HepG2 (cell line): ENCODE data around the gene MUCL3. TPM values are rescaled to one million over a fixed set of nuclear protein-coding genes. Genes with fewer than 3 reads are reported as not detected.

Experiments
- ASH2L ChIP-seq: fragments of 300-600, 200-600 bp; sonication (generic); IDR thresholded peaks from 2 replicates; pipeline ENCODE4 v1.7.0; 2017; ENCODE audit warnings: low read depth, mild to moderate bottlenecking, moderate library complexity, mixed read lengths, low read length; ENCODE audit not compliant: insufficient read length
- DR1 ChIP-seq: sonication (generic); formaldehyde crosslinking; IDR thresholded peaks from 2 replicates; pipeline ENCODE4 v1.8.0; 2021; ENCODE audit warnings: mild to moderate bottlenecking, missing genetic modification reagents, inconsistent platforms
- EP300 ChIP-seq, 3 experiments: sonication (generic) in 1 of 3; formaldehyde crosslinking in 1 of 3; IDR thresholded peaks; 2 replicates each; pipeline versions ENCODE4 v1.5.1 to v1.6.1; 2011 to 2020; ENCODE audit warnings: low read depth in 2 of 3, low read length in 2 of 3, borderline replicate concordance in 1 of 3, improper control_type of control experiment in 1 of 3, mild to moderate bottlenecking in 1 of 3, missing genetic modification reagents in 1 of 3, moderate library complexity in 1 of 3
- ESRRA ChIP-seq: sonication (generic); formaldehyde crosslinking; IDR thresholded peaks from 2 replicates; pipeline ENCODE4 v1.5.1; 2020; ENCODE audit warnings: mild to moderate bottlenecking, low read depth, missing genetic modification reagents
- HDAC2 ChIP-seq: sonication (generic); formaldehyde crosslinking; IDR thresholded peaks from 2 replicates; pipeline ENCODE4 v1.4.0; 2020; ENCODE audit warnings: missing genetic modification reagents
- HES4 ChIP-seq: sonication (generic); formaldehyde crosslinking; IDR thresholded peaks from 2 replicates; pipeline ENCODE4 v1.9.0; 2021; ENCODE audit warnings: mild to moderate bottlenecking, missing genetic modification reagents, borderline replicate concordance
- ISX ChIP-seq: sonication (generic); formaldehyde crosslinking; conservative IDR thresholded peaks from 2 replicates; pipeline ENCODE4 v1.5.0; 2020; ENCODE audit warnings: missing genetic modification reagents
- KDM6A ChIP-seq: IDR thresholded peaks from 2 replicates; pipeline ENCODE4 v1.6.1; 2016; ENCODE audit warnings: low read depth
- SP140L ChIP-seq: sonication (generic); formaldehyde crosslinking; IDR thresholded peaks from 2 replicates; pipeline ENCODE4 v1.4.0; 2020; ENCODE audit warnings: missing genetic modification reagents, borderline replicate concordance
- SSRP1 ChIP-seq: IDR thresholded peaks from 2 replicates; pipeline ENCODE4 v1.6.1; 2016; ENCODE audit warnings: control low read depth
- ZHX2 ChIP-seq, 2 experiments: sonication (generic) in 1 of 2; formaldehyde crosslinking in 1 of 2; IDR thresholded peaks; 2 replicates each; pipeline versions ENCODE4 v1.6.1 to v1.9.0; 2014 to 2022; ENCODE audit warnings: antibody characterized with exemption in 1 of 2, borderline replicate concordance in 1 of 2, inconsistent platforms in 1 of 2, low read depth in 1 of 2, missing genetic modification reagents in 1 of 2
- ZMYM3 ChIP-seq: sonication (generic); formaldehyde crosslinking; IDR thresholded peaks from 2 replicates; pipeline ENCODE4 v1.5.1; 2020; ENCODE audit warnings: mild to moderate bottlenecking, missing genetic modification reagents
- ZNF121 ChIP-seq: sonication (generic); formaldehyde crosslinking; IDR thresholded peaks from 2 replicates; pipeline ENCODE4 v1.5.0; 2020; ENCODE audit warnings: mild to moderate bottlenecking, missing genetic modification reagents
- ZNF766 ChIP-seq: sonication (generic); formaldehyde crosslinking; IDR thresholded peaks from 2 replicates; pipeline ENCODE4 v1.5.0; 2020; ENCODE audit warnings: missing genetic modification reagents, borderline replicate concordance
- ZNF777 ChIP-seq: sonication (generic); formaldehyde crosslinking; IDR thresholded peaks from 2 replicates; pipeline ENCODE4 v1.4.0; 2020; ENCODE audit warnings: missing genetic modification reagents
- ZSCAN12 ChIP-seq: sonication (generic); formaldehyde crosslinking; IDR thresholded peaks from 2 replicates; pipeline ENCODE4 v1.9.0; 2021; ENCODE audit warnings: mild to moderate bottlenecking, missing genetic modification reagents
- polyA plus RNA-seq, 8 experiments: library from polyadenylated mRNA; depleted of rRNA in 3 of 8; stranded (reverse) in 7 of 8; unstranded in 1 of 8; fragments of >200 nt; fragmentation: Illumina TruSeq in 4 of 8; extraction: Trizol in 4 of 8; gene quantifications; 2 replicates each; pipeline versions ENCODE4 v1.2.1 to v1.2.3, GENCODE V29; 2011 to 2016; ENCODE audit warnings: low read depth in 4 of 8, missing spikeins in 1 of 8, mixed read lengths in 1 of 8; ENCODE audit not compliant: insufficient read depth in 1 of 8
- total RNA-seq, 5 experiments: library from RNA; depleted of rRNA; stranded (reverse); fragments of >200 nt; fragmentation: Illumina TruSeq; extraction: Trizol; gene quantifications; 2 replicates each; pipeline ENCODE4 v1.2.3, GENCODE V29; 2016; ENCODE audit warnings: low read depth in 1 of 5
- TF ChIP-seq, protein P1 (sequence below): IDR thresholded peaks from 2 replicates; pipeline ENCODE4 v1.4.0; 2020; ENCODE audit warnings: mild to moderate bottlenecking, missing genetic modification reagents
- TF ChIP-seq, protein P2 (sequence below): IDR thresholded peaks from 2 replicates; pipeline ENCODE4 v1.6.1; 2016

Gene MUCL3
- total and polyA plus RNA-seq, 2 of the 13 experiments (the other 11 are each of a cell fraction or from before 2014, with no cell fraction given): not detected

DNA sequence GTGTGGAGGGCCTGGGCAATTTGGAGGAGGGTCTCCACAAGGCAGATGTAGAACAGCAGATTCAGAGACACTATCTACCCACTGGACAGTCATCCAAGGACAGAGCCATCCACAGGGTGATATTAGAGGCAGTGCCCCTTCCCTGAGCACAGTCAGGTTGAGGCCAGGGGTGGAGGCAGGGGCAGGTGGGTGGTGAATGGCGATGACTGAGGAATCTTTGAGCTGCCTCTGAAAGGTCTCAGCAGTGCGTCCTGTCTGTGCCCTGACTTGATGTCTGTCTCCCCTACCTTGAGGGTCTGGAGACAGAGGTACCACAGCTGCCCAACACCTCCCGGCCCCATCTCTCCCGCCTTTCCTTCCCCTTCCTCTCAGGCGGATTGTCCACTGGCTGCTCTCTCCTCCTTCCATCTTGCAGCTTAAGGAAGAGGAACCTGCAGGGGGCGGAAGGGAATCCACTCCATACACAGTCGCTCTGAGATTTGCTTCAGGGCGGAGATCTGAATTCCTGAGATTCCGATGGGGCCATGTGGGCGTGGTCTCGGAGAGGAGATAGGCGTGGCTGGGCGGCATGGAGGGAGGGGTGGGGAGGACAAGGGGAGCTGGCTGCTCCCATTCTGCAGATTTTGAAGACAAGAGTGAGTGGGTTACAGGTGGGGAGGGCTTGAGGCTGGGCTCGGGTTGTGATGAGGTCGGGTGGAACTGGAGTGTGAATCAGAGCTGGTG is 1.7 kb downstream of the MUCL3 start (continued):
- TF ChIP-seq, protein P1, sequence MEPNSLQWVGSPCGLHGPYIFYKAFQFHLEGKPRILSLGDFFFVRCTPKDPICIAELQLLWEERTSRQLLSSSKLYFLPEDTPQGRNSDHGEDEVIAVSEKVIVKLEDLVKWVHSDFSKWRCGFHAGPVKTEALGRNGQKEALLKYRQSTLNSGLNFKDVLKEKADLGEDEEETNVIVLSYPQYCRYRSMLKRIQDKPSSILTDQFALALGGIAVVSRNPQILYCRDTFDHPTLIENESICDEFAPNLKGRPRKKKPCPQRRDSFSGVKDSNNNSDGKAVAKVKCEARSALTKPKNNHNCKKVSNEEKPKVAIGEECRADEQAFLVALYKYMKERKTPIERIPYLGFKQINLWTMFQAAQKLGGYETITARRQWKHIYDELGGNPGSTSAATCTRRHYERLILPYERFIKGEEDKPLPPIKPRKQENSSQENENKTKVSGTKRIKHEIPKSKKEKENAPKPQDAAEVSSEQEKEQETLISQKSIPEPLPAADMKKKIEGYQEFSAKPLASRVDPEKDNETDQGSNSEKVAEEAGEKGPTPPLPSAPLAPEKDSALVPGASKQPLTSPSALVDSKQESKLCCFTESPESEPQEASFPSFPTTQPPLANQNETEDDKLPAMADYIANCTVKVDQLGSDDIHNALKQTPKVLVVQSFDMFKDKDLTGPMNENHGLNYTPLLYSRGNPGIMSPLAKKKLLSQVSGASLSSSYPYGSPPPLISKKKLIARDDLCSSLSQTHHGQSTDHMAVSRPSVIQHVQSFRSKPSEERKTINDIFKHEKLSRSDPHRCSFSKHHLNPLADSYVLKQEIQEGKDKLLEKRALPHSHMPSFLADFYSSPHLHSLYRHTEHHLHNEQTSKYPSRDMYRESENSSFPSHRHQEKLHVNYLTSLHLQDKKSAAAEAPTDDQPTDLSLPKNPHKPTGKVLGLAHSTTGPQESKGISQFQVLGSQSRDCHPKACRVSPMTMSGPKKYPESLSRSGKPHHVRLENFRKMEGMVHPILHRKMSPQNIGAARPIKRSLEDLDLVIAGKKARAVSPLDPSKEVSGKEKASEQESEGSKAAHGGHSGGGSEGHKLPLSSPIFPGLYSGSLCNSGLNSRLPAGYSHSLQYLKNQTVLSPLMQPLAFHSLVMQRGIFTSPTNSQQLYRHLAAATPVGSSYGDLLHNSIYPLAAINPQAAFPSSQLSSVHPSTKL (CRISPR knock-in tag): 0 out of 2 replicates have a peak, but pooled peaks have one; percentile 17
- TF ChIP-seq DR1 (CRISPR knock-in tag): no peak
- TF ChIP-seq SP140L (CRISPR knock-in tag): no peak
- no peak for TF ChIP-seq ESRRA (CRISPR knock-in tag)
- TF ChIP-seq ZMYM3 (CRISPR knock-in tag): no peak
- TF ChIP-seq ZHX2 (IDR thresholded peaks at IDR 0.05; ENCODE audit: low read depth): no peak
- no peak for TF ChIP-seq ZHX2 (CRISPR knock-in tag; IDR thresholded peaks at IDR 0.05; ENCODE audit: borderline replicate concordance)
- no peak for TF ChIP-seq KDM6A (CRISPR knock-in tag)
- TF ChIP-seq ZNF766: no peak
- no peak for TF ChIP-seq ISX (CRISPR knock-in tag)
- TF ChIP-seq ZNF121 (CRISPR knock-in tag): no peak
- no peak for TF ChIP-seq ZNF777
- TF ChIP-seq EP300 (IDR thresholded peaks at IDR 0.05; ENCODE audit: low read depth in 2 of 2, low read length in 2 of 2): no peak
- 0 out of 2 replicates have a peak, but pooled peaks have one; percentile 20 for TF ChIP-seq EP300 (CRISPR knock-in tag; IDR thresholded peaks at IDR 0.05; ENCODE audit: borderline replicate concordance)
- TF ChIP-seq ASH2L: no peak
- no peak for TF ChIP-seq ZSCAN12
- TF ChIP-seq, protein P2, sequence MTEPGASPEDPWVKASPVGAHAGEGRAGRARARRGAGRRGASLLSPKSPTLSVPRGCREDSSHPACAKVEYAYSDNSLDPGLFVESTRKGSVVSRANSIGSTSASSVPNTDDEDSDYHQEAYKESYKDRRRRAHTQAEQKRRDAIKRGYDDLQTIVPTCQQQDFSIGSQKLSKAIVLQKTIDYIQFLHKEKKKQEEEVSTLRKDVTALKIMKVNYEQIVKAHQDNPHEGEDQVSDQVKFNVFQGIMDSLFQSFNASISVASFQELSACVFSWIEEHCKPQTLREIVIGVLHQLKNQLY: no peak
- no peak for TF ChIP-seq SSRP1 (CRISPR knock-in tag)
- TF ChIP-seq HDAC2: peak; percentile 37; the same call in 1 of the 2 replicates
- no peak for TF ChIP-seq HES4
